Caco-2 (cell line): Measurements from ENCODE around the gene OR10H4. TPM values are rescaled to one million over a fixed set of nuclear protein-coding genes. Genes with fewer than 3 reads are reported as not detected.

Source experiments
- BruUV-seq: library from RNA; stranded (reverse); fragments of 400-500 nt; replicated peaks from 2 replicates; lab custom pipeline; 2021; lab: Mats Ljungman, UMichigan
- CTCF ChIA-PET: fragments of 300-600 bp; sonication (Branson Sonifier 250); formaldehyde crosslinking; loops from one replicate; lab custom pipeline; 2022; ENCODE audit warnings: antibody characterized with exemption; lab: Charles Lee
- POLR2A ChIA-PET: fragments of 300-600 bp; sonication (Branson Sonifier 250); formaldehyde crosslinking; loops from one replicate; lab custom pipeline; 2022; ENCODE audit warnings: antibody characterized with exemption; lab: Charles Lee
- DNase-seq, 2 experiments: peaks; one replicate each; pipeline versions ENCODE4 v3.0.0 to v3.0.0-alpha.2; 2020 to 2022
- H3K27me3 ChIP-seq: replicated peaks from 2 replicates; pipeline ENCODE4 v1.6.0; 2011; ENCODE audit warnings: low read length; ENCODE audit not compliant: control insufficient read depth, insufficient read depth
- H3K36me3 ChIP-seq: 2 replicates; pipeline ENCODE4 v1.5.1; 2011; ENCODE audit warnings: low read length; ENCODE audit not compliant: control insufficient read depth, insufficient read depth
- H3K4me1 ChIP-seq: fragments of 250-450 bp; sonication (Bioruptor Pico); 2 replicates; pipeline ENCODE4 v1.5.1; 2020; ENCODE audit warnings: mild to moderate bottlenecking
- H3K4me3 ChIP-seq: 2 replicates; pipeline ENCODE4 v1.5.1; 2011; ENCODE audit warnings: low read depth, mild to moderate bottlenecking, control low read depth, low read length
- H3K9me3 ChIP-seq: fragments of 250-450 bp; sonication (Bioruptor Pico); 2 replicates; pipeline ENCODE4 v1.5.1; 2020; ENCODE audit warnings: mild to moderate bottlenecking, moderate library complexity
- H3K27ac Mint-ChIP-seq: one replicate; pipeline ENCODE4 v1.8.0; 2022; ENCODE audit warnings: mixed read lengths; ENCODE audit not compliant: unreplicated experiment
- H3K27me3 Mint-ChIP-seq: one replicate; pipeline ENCODE4 v1.8.0; 2022; ENCODE audit warnings: mixed read lengths; ENCODE audit not compliant: insufficient read depth, unreplicated experiment
- H3K36me3 Mint-ChIP-seq: one replicate; pipeline ENCODE4 v1.8.0; 2022; ENCODE audit warnings: mild to moderate bottlenecking, mixed read lengths; ENCODE audit not compliant: insufficient read depth, unreplicated experiment
- H3K4me1 Mint-ChIP-seq: one replicate; pipeline ENCODE4 v1.8.0; 2022; ENCODE audit warnings: low read depth, mixed read lengths; ENCODE audit not compliant: unreplicated experiment
- H3K4me3 Mint-ChIP-seq: one replicate; pipeline ENCODE4 v1.8.0; 2022; ENCODE audit warnings: mild to moderate bottlenecking, moderate library complexity, mixed read lengths; ENCODE audit not compliant: unreplicated experiment
- H3K9me3 Mint-ChIP-seq: one replicate; pipeline ENCODE4 v1.8.0; 2022; ENCODE audit warnings: mixed read lengths; ENCODE audit not compliant: unreplicated experiment
- CTCF ChIP-seq, 2 experiments: fragments of 200-600 bp in 1 of 2; IDR thresholded peaks; 1 replicate in 1 of 2; 2 replicates in 1 of 2; pipeline versions ENCODE4 v1.5.1 to v1.8.0; 2011 to 2022; ENCODE audit warnings: antibody characterized with exemption in 1 of 2, control low read depth in 1 of 2, inconsistent platforms in 1 of 2, low read depth in 1 of 2, low read length in 1 of 2, mild to moderate bottlenecking in 1 of 2, moderate library complexity in 1 of 2; ENCODE audit not compliant: insufficient read depth in 1 of 2, severe bottlenecking in 1 of 2, unreplicated experiment in 1 of 2
- intact Hi-C: fragments of 100-400 bp; cut with micrococcal nuclease; formaldehyde crosslinking; loops from one replicate; pipeline ENCODE4 v1.10.0; 2022; ENCODE audit not compliant: unreplicated experiment
- total RNA-seq: library from RNA; stranded (reverse); gene quantifications from 2 replicates; pipeline ENCODE4 v1.2.3, GENCODE V29; 2022

Gene OR10H4
- total RNA-seq, 1 experiment from 2014 or later, result not detected

GRCh38 chr19:15945301-15945700 is 3.5 kb upstream of the OR10H4 start:
- Histone ChIP-seq H3K27me3 (no peaks in the 10 kb centered on the region), H3K36me3 (no peaks in the 10 kb centered on the region), H3K4me3 (no peak overlapping the region), H3K4me1 (no peaks in the 10 kb centered on the region), H3K9me3 (peaks cover 4% of the 10 kb centered on the region)
- no peaks in the 10 kb centered on the region for H3K4me1 Mint-ChIP-seq
- ChIA-PET CTCF (no interaction called here), POLR2A (no interaction called here)
- BruUV-seq, result no TSS peak
- H3K27me3 Mint-ChIP-seq, result peaks cover 3% of the 10 kb centered on the region
- H3K9me3 Mint-ChIP-seq, result peaks cover 63% of the 10 kb centered on the region
- no peak overlapping the region for H3K4me3 Mint-ChIP-seq
- TF ChIP-seq CTCF (IDR thresholded peaks at IDR 0.05; ENCODE audit: insufficient read depth in 1 of 2, low read depth in 1 of 2, low read length in 1 of 2, severe bottlenecking in 1 of 2, unreplicated experiment in 1 of 2), result no peak
- DNase-seq, result no peak
- H3K36me3 Mint-ChIP-seq, result peaks cover 5% of the 10 kb centered on the region
- H3K27ac Mint-ChIP-seq, result no peak overlapping the region
- intact Hi-C loops, result no loop called here

GRCh38 chr19:15954820-15955219 is 6.0 kb downstream of the OR10H4 start:
- Histone ChIP-seq H3K4me1 (no peaks in the 10 kb centered on the region), H3K9me3 (no peaks in the 10 kb centered on the region), H3K27me3 (no peaks in the 10 kb centered on the region), H3K4me3 (no peak overlapping the region), H3K36me3 (no peaks in the 10 kb centered on the region)
- no peak for DNase-seq
- H3K4me3 Mint-ChIP-seq, result no peak overlapping the region
- BruUV-seq, result no TSS peak
- CTCF ChIA-PET, result no interaction called here
- H3K36me3 Mint-ChIP-seq, result no peaks in the 10 kb centered on the region
- H3K9me3 Mint-ChIP-seq, result peaks cover 3% of the 10 kb centered on the region
- no peak overlapping the region for H3K27ac Mint-ChIP-seq
- POLR2A ChIA-PET, result no interaction called here
- intact Hi-C loops, result no loop called here
- peaks cover 8% of the 10 kb centered on the region for H3K27me3 Mint-ChIP-seq
- TF ChIP-seq CTCF (IDR thresholded peaks at IDR 0.05; ENCODE audit: insufficient read depth in 1 of 2, low read depth in 1 of 2, low read length in 1 of 2, severe bottlenecking in 1 of 2, unreplicated experiment in 1 of 2), result no peak
- no peaks in the 10 kb centered on the region for H3K4me1 Mint-ChIP-seq

- POLR2A ChIA-PET, result no interaction called here
- Mint-ChIP-seq H3K4me1 (no peaks in the 10 kb centered on the region), H3K27ac (no peak overlapping the region), H3K4me3 (no peak overlapping the region), H3K9me3 (no peaks in the 10 kb centered on the region), H3K27me3 (peaks cover 6% of the 10 kb centered on the region), H3K36me3 (no peaks in the 10 kb centered on the region)
- no peaks in the 10 kb centered on the region for H3K36me3 ChIP-seq
- H3K27me3 ChIP-seq, result no peaks in the 10 kb centered on the region
- TF ChIP-seq CTCF (IDR thresholded peaks at IDR 0.05; ENCODE audit: insufficient read depth in 1 of 2, low read depth in 1 of 2, low read length in 1 of 2, severe bottlenecking in 1 of 2, unreplicated experiment in 1 of 2), result no peak
- no peaks in the 10 kb centered on the region for H3K4me1 ChIP-seq
- intact Hi-C loops, result no loop called here
- no peaks in the 10 kb centered on the region for H3K9me3 ChIP-seq
- no peak overlapping the region for H3K4me3 ChIP-seq
- CTCF ChIA-PET, result no interaction called here
- DNase-seq, result peak in 1 of 2 experiments; percentile 21
- BruUV-seq, result no TSS peak
Observed at GRCh38 chr19:15962319-15962718, 13.5 kb downstream of the OR10H4 start.
